Superior temporal gyrus (tissue), 1 donor: Measurements from ENCODE around the gene PIAS1.
"Not testable (repeated sequence)": the region's sequence is repeated elsewhere in the genome, so short reads cannot be mapped to it uniquely, and the experiment has no call there.

ENCODE experiments used
- DNase-seq: peaks from one replicate; pipeline ENCODE4 v3.0.0-alpha.2; 2016; ENCODE audit errors: extremely low spot score

PIAS1 gene

DNA sequence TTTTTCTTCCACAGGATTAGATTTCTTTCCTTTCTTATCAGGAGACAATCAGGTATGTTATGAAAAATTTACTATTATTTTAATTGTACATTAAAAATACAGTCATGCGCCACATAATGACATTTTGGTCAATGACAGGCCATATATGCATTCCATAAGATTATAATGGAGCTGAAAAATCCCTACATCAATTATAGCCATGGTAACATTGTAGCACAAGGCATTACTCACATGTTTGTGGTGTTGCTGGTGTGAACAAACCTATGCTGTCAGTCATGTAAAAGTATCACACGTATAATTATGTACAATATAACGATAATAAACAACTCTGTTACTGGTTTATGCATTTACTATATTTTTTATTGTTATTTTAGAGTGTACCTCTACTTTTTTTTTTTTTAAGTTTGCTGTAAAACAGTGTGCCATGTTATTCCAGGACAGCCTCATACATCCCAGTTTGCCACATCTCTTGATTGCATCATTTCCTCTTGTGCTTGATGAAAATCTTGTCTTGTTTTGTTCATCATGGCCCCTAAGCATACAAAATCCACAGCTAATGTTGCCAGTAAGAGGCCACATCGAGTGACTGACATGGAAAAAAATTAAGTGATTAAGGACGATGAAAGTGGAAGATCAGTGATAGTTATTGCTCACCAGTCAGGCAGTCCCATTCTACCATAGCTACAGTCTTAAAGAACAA is 129.7 kb downstream of the PIAS1 start:
- no peak for DNase-seq

DNA sequence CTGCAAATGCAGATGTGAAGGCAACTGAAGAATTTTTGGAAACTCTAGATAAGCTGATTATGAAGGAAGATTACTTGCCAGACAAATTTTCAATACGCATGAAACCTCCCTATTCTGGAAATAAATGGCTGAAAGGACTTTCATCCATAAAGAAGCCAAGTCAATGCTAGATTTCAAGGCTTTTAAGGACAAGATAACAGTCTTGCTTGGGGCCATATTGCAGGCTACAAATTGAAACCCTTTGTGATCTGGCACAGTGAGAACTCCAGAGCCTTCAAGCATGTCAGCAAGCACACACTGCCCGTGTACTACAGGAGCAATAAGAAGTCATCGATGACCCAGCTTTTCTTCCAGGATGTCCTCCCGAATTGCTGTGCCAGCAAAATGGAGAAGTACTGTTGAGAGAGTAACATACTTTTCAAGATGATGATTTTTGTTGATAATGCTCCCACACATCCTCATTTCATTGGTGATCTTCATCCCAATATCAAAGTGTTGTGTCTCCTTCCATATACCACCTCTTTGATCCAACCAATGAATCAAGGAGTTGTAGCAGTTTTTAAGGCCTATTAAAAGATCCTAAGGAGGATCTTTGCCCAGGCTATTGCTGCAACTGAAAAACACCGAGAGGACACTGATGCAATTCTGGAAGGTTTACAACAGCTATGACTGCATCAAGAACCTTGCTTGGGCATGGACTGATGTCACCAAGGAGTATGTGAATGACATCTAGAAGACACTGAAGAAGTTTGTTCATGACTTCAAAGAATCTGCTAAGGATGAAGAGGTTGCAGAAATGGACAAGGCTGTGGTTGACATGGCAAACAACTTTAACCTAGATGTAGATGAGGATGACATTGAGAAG is 130.7 kb downstream of the PIAS1 start:
- DNase-seq, result no peak

DNA sequence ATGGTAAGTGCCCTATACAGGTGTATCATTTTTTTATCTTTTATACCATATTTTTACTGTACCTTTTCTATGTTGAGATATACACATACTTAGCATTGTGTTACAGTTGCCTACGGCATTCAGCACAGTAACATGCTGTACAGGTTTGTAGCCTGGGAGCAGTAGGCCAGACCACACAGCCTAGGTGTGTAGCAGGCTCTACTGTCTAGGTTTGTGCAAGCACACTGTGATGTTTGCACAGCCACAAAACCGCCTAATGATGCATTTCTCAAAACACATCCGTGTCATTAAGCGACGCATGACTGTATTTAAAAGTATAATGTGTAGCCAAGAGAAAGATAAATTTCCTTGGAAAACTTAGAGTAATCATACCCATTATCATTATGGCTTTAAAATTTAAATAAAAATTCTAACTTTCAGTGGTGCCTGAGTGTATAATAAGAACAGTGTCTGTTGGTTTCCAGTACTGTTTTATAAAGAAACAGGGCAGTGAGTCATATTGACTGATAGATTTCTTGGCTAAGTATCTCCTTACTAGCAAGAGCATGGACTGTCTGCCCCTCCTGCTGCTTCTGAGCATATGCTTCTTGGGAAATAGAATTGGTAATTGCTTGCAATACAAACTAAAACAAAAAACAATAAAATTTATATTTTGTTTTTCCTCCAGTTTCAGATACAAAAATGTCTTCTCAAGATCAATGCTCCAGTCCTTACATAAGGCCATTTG is 132.7 kb downstream of the PIAS1 start:
- DNase-seq, result no peak

DNA sequence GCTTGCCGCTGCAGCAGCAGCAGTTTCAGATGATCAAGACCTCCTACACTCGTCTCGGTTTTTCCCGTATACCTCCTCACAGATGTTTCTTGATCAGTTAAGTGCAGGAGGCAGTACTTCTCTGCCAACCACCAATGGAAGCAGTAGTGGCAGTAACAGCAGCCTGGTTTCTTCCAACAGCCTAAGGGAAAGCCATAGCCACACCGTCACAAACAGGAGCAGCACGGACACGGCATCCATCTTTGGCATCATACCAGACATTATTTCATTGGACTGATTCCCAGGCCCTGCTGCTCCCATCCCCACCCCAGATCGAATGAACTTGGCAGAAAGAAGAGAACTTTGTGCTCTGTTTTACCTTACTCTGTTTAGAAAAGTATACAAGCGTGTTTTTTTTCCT is 133.4 kb downstream of the PIAS1 start:
- peak; percentile 79 for DNase-seq

DNA sequence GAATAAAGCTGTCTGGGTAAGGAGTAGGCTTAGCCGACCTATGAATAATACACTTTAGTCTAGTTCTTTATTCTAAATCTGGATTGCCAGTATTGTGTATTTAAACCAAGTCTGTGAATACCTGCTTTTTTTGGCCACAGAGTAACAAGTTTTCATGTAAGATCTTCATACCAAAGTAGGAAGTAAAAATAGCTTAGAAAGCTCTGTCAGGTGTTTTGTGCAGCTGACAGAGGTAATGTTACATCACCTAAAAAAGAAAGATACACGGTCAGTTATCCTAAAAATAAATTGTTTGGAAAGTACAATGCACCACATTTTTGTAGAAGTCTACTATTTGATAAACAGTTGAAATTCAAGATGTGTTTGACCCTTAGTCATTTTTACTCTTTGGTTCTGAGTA is 134.5 kb downstream of the PIAS1 start:
- no peak for DNase-seq

DNA sequence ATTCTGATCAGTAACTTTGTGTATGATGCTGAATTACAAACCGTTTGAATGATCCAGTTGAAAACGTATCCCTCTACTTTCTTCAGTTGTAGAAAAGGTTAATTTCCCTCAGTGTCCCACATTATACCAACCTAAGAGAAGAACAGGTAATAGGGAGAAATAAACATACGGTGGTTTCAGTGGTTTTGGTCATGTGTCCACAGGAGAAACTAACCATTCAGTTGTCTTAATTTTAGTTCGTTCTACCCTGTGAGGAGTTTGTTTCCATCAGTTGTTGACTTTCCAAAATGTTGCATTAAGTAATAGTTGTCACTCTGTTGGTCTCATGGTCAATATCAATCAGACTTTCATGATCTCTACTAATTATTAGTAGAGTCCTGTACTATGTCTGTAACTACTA is 135.9 kb downstream of the PIAS1 start:
- no peak for DNase-seq

DNA sequence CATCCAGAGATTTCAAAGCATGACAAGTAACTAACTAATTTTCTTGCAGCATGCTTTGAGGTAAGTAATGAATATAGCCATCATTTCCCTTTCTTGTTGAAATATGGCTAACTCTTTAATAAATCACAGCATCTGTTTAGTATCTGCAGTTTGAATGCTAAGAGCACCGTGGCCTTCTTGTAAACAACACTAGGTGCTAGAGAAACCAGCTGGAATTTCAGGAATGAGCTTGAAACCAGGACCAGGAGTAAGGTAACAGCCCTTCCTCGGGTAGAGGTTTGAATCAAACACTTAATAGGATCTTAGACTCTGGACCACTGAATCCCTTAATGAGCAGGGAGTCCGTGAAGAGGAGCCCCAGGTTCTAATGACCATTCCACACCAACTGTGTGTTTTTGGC is 137.4 kb downstream of the PIAS1 start:
- no peak for DNase-seq

DNA sequence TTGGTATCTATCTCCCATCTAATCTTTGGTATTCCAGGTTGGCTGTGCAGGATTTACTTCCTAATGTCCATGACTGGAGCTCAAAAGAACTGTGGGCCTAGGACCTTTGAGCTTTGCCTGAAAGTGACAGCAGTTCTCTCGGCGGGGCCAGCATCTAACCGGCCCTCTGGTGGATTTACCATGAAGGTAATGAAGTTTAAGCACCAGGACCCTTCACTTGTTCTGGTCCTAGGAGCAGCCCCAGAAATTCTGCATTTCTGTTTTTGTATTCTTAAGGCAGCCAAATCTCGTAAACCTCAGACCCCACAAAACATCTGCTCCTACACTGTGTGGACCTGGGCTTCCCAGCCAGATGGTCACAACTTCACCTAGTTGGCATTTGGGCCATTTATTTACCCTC is 138.0 kb downstream of the PIAS1 start:
- no peak for DNase-seq

DNA sequence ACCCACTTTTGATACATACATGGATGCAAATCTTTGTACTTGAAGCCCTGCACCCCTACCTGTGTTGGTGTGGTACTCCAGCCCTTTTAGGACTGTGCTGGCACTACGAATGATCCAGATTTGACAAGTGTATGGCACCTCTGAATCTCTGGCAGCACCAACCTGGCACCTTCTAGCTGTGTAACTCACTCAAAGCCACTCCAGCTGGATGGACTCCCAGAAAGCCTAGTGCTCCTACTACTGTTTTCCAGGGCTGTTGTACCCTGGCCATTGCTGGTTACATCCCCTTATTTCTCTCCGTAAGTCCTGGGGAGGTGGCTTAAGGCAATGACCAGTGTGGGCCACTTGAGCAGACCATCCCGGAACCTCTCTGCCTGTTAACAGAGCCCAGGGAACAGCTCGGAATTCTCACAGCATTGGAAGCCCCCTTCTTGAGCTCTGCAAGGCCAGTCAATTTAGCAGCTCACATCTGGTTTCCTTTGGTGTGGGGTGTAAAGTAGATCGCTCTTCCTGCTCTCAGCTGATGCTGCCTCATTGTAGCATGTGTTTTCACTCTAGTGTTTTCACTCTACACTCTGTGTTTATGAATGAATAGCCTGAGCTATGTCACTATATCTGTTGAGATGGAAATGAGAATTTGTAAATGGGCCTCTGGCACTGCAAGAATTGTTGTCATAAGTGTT is 138.8 kb downstream of the PIAS1 start:
- no peak for DNase-seq

DNA sequence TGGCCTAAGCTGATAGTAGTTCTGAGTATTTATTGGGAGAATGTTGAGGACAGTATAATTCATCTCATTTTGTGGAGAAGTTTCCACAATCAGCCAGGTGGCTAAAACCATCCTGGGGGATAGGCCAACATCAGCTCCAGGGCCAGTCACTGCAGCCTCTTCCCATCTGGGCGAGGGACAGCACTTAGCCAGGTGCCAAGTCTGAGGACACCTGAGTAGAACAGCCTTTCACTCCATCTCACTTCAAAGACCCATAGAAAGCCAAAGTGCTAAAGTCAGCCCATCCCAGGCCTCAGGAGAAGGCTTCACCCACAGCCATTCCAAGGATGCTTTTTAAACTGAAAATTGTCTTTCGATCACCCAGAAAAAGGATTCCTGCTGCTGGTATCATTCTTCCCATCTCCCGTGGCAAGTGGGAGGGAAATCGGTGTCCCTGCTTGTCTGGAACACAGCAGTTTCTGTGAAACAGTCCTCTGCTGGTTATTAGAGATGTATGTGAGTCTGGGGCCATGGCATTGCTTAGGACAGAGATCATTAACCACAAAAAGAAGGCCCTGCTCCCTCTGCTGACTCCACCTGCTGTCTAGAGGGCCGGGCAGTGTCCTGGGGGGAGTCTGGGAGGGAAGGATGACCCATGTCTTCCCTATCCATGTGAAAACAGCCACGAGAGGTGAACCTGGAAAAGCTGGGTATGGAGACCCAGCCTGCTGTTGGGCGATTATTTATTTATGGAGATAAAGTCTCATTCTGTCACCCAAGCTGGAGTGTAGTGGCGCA is 141.4 kb downstream of the PIAS1 start:
- DNase-seq, result no peak

DNA sequence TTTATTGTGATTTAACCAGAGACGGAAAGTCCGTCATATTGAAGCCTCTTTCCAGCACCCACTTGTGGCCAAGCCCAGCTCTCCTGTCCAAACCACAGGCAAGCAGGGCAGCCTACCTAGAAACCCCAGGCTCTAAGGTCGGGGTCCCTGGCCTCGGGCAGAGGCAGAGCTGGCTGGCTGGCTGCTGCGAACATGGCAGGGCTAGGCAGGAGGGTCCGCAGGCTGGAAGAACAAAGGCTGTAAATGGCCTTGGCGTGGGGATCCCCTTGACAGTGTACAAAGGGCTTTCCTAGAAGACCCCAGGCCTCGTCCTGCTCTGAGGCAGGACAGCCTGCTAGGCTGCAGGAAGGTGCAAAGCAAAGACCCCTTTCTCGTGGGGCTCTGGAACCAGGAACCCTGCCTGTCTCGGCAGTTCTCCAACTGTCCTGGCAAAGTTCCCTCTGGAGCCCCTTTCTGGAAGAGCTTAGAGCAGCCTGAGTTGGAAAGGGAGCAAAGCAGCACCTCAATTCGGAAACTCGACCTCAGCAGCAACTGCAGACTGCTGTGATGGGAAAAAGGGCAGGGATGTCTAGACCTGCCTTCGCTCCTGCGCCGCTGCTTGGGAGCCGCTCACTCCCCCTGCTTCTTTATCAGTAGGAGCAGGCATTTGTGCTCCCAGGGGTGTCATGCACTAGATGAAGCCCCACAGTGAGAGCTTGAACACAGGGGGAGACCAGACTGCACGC is 142.5 kb downstream of the PIAS1 start:
- no peak for DNase-seq

DNA sequence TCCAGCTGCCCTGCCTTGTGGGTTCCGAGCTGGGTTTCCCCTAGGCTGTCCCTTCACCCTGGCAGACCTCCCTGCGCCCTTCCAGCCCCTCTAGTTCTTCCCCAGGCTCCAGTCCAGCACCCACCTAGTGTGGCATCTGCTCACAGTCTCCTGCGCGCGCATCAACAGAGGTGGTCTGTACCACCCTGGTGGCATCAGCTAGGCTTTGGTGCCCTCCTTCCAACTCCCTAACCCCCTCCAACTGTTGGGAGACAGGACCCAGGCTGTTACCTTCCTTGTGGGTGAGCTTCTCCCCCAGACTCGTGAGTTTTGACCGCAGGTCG is 143.0 kb downstream of the PIAS1 start:
- no peak for DNase-seq

DNA sequence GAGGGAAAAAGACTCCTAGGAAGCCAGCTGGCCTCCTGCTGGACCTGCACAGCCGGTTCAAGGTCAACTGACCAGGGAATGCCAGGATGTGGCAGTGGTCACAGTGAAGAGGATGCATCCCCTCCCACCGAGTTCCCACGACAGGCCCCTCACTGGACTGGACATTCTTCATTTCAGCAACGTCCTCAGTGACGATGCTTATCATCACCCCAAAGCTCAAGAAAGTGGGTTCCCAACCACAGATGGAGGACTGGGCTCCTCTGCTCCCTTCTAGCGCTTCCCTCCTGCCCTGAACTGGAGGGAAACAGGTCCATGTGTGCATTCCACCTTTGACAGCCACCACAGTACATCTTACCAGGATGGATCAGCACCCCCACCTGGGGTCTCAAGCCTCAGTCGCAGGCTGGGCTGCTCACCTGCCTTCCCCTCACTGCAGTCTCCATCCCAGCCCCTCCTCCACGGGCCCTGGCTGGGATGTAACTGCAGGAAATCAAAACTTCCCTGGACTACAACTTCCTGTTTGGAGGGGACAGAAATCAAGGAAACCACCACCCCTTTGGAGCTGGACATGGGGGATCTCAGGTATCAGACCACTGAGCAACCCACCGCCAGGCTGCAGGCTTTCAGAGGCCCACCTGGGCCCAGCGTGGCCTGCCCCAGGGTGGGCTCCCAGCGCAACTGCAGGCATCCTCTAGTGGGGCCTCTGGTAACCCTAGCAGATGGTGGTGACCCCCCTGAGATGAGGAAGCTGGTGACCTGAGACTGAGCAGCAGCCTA is 143.7 kb downstream of the PIAS1 start:
- no peak for DNase-seq

DNA sequence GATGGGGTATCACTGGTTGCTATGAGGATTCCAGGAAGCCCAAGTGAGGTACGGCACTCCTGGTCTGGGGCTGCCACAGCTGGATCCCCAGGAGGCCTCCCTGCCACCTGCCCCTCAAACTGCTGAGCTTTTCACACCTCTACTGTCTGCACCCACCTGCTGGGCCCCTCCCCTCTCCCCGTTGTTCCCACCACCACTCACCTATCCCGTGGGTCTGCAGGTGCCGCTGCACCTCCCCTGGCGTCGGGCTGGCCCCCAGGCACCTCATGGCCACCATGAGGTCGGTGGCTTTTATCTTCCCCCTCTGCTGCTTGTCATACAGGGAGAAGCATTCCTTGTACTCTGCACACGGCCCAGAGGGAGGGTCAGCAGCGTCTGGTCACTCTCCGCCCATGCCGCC is 145.2 kb downstream of the PIAS1 start:
- DNase-seq, result no peak

DNA sequence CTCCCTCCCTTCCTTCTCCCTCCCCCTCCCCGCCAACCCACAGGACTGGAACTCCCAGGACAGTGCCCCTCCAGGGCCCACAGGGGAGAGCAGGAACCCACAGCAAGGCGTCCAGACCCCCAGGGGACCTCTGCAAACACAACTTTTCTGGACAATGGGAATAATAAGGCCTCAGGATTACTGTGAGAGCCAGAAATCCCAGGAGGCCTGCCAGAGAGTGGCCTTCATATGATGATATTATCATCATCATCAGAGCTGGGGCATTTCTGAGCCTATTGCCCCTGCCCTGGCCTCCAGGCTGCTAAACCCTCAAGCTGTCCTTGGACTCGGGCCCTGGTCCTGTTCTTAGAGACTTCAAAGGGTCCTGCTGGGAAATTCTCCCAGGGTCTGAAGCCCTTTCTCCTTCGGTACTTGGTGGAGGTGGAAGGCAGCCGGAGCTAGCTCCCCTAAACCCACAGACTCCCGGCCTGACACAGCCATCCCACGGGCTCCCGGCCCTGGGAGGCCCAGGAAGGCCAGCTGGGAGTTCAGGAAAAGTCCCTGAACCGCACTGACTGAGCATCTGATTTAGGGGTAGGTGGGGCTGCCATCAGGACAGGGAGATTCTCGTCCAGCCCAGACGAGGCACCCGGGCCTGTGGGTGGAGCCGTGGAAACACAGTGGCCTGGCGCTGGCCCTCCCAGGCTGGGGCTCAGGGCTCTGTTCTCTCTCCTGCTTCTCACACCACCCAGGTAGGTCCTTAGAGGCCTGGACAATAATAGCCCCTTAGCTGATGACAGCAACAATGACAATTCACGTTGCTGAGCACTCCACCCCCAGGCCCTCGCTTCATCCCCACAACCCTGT is 146.1 kb downstream of the PIAS1 start:
- no peak for DNase-seq

DNA sequence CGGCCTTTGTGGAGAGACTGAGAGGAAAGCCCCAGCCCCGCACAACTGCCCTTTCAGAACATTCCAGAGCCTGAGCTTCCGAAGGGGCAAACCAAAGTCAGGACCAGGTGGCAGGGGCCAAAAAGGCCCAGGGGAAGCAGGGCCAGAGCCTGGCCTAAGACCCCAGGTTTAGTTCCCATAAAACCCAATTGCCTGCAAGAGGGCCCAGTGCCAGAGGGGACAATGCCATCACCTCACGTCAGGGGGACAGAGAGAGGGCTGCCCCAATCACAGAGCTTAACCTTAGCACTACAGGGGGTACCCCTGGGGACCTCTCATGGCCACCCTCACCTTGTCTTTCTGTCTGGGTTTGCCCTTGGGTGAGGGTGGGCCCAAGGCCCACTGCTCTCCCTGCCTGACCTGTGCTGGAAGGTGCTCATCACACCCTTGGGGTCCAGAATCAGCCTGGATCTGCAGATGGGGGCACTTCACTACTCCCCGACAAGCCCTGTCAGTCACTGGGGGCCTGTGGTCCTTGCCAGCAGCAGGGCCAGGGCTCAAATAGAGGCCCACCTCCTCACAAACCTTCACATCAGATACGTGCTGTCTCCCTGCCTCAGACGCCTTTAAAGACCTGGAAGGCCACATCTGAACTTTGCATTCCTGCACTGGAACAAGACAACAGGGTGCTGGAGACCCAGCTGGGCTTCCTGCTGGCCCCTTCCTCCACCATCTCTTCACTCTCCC is 147.2 kb downstream of the PIAS1 start:
- no peak for DNase-seq

DNA sequence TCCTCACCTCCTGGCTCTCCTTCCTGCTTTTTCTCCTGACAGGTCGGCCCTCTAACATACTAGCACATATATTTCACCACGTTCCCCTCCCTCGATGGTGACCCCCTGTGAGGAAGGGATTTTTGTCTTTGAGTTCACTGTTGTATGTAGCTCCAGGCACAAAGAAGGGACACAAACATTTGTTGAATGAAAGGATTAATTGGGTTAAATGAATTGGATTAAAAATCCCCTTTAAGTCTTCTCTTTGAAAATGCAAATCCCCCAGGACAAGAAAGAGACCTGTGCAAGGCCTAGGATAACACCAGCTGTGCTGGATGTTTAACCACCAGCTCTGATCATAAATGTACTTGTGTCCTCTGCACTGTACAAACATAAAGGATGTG is 147.8 kb downstream of the PIAS1 start:
- no peak for DNase-seq

DNA sequence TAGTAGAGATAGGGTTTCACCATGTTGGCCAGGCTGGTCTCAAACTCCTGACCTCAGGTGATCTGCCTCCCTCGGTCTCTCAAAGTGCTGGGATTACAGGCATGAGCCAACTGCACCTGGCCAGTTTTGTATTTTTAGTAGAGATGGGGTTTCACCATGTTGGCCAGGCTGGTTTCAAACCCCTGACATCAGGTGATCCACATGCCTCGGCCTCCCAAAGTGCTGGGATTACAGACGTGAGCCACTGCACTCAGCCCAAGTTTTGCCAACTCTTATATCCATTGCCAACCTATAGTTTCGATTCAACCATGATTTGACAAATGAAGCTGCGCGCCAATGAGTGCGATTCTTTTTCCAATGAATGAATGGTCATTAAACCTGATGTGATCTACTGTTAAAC is 148.9 kb downstream of the PIAS1 start:
- not testable (repeated sequence) for DNase-seq
